Karpas-422 (cell line): ENCODE results near the gene ZDHHC22. TPM values are rescaled to one million over a fixed set of nuclear protein-coding genes. Genes with fewer than 3 reads are reported as not detected.
A peak's percentile ranks its signal among the peaks of the same experiment; 100 is the strongest.
"Not testable (repeated sequence)": the region's sequence is repeated elsewhere in the genome, so short reads cannot be mapped to it uniquely, and the experiment has no call there.

ENCODE experiments used
- DNase-seq: peaks from one replicate; pipeline ENCODE4 v3.0.0-alpha.2; 2015
- H2AFZ ChIP-seq: fragments of 200-600 bp; sonication (generic); 2 replicates; pipeline ENCODE4 v1.6.1; 2014; ENCODE audit warnings: antibody characterized with exemption, low read length, mixed read lengths
- H3K27ac ChIP-seq: fragments of 200-600 bp; sonication (generic); 2 replicates; pipeline ENCODE4 v1.5.1; 2014; ENCODE audit warnings: mild to moderate bottlenecking, low read length, moderate library complexity
- H3K27me3 ChIP-seq: fragments of 200-600 bp; sonication (generic); 2 replicates; pipeline ENCODE4 v1.6.1; 2014; ENCODE audit warnings: low read length, mixed read lengths
- H3K36me3 ChIP-seq: fragments of 200-600 bp; sonication (generic); 2 replicates; pipeline ENCODE4 v1.6.1; 2014; ENCODE audit warnings: low read length, mixed read lengths; ENCODE audit not compliant: insufficient read depth
- H3K4me1 ChIP-seq: fragments of 200-600 bp; sonication (generic); 2 replicates; pipeline ENCODE4 v1.6.1; 2014; ENCODE audit warnings: mild to moderate bottlenecking, low read length, mixed read lengths
- H3K4me2 ChIP-seq: fragments of 200-600 bp; sonication (generic); 2 replicates; pipeline ENCODE4 v1.6.1; 2014; ENCODE audit warnings: low read length, low read depth, mild to moderate bottlenecking; ENCODE audit not compliant: poor library complexity, severe bottlenecking
- H3K4me3 ChIP-seq: fragments of 200-600 bp; sonication (generic); 2 replicates; pipeline ENCODE4 v1.5.1; 2014; ENCODE audit warnings: mild to moderate bottlenecking, antibody characterized with exemption, low read length, mixed read lengths
- H3K79me2 ChIP-seq: fragments of 200-600 bp; sonication (generic); 2 replicates; pipeline ENCODE4 v1.6.1; 2014; ENCODE audit warnings: mild to moderate bottlenecking, low read length, mixed read lengths
- H3K9ac ChIP-seq: fragments of 200-600 bp; sonication (generic); 2 replicates; pipeline ENCODE4 v1.6.0; 2014; ENCODE audit warnings: low read length
- H3K9me2 ChIP-seq: fragments of 200-600 bp; sonication (generic), shearing (Covaris generic); replicated peaks from 2 replicates; pipeline ENCODE4 v1.6.0; 2014; ENCODE audit warnings: mild to moderate bottlenecking, low read length, moderate library complexity; ENCODE audit not compliant: insufficient read depth
- H3K9me3 ChIP-seq: fragments of 300-700, 200-600 bp; sonication (generic); 2 replicates; pipeline ENCODE4 v1.6.1; 2014; ENCODE audit warnings: low read length, mixed read lengths
- H4K20me1 ChIP-seq: fragments of 200-600 bp; sonication (generic); 2 replicates; pipeline ENCODE4 v1.6.1; 2014; ENCODE audit warnings: mild to moderate bottlenecking, antibody characterized with exemption, low read length, low read depth; ENCODE audit not compliant: insufficient read depth
- total RNA-seq: library from RNA; depleted of rRNA; stranded (reverse); fragments of >200 nt; shearing (Covaris generic); gene quantifications from 2 replicates; pipeline ENCODE4 v1.2.3, GENCODE V29; 2014; ENCODE audit warnings: low replicate concordance

Gene ZDHHC22
- total RNA-seq, 1 experiment from 2014 or later, result not detected

DNA sequence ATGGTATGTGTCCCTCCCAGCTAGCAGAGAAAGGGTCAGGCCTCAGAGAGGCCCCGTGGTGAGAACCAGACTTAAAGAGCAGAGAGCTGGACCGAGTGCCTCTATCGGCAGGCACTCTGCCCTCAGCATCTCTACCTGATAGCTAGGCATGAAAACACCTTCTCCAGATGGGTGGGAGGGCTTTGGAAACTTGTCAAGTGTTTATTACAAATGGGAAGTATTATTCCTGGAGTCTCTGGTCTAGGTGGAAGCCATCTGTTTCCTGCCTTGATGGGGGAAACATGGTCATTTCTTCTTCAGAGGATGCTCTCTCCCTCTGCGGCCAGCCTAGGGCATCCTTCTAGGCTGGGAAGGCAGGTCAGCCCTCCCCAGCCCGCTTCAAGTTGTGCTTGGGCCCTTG lies 42.3 kb upstream of the ZDHHC22 start:
- DNase-seq, result no peak
- Histone ChIP-seq H3K9me3 (no peaks in the 10 kb centered on the region), H4K20me1 (peaks cover 14% of the 10 kb centered on the region; the same call in 1 of the 2 replicates), H3K27me3 (no peaks in the 10 kb centered on the region), H2AFZ (no peak overlapping the region; the same call in 1 of the 2 replicates), H3K36me3 (no peaks in the 10 kb centered on the region), H3K79me2 (no peaks in the 10 kb centered on the region), H3K27ac (no peak overlapping the region), H3K4me1 (peaks cover 38% of the 10 kb centered on the region), H3K9me2 (no peaks in the 10 kb centered on the region), H3K9ac (peak overlapping the region; percentile 48; the same call in 1 of the 2 replicates), H3K4me2 (peak overlapping the region; percentile 48), H3K4me3 (no peak overlapping the region; the same call in 1 of the 2 replicates)

DNA sequence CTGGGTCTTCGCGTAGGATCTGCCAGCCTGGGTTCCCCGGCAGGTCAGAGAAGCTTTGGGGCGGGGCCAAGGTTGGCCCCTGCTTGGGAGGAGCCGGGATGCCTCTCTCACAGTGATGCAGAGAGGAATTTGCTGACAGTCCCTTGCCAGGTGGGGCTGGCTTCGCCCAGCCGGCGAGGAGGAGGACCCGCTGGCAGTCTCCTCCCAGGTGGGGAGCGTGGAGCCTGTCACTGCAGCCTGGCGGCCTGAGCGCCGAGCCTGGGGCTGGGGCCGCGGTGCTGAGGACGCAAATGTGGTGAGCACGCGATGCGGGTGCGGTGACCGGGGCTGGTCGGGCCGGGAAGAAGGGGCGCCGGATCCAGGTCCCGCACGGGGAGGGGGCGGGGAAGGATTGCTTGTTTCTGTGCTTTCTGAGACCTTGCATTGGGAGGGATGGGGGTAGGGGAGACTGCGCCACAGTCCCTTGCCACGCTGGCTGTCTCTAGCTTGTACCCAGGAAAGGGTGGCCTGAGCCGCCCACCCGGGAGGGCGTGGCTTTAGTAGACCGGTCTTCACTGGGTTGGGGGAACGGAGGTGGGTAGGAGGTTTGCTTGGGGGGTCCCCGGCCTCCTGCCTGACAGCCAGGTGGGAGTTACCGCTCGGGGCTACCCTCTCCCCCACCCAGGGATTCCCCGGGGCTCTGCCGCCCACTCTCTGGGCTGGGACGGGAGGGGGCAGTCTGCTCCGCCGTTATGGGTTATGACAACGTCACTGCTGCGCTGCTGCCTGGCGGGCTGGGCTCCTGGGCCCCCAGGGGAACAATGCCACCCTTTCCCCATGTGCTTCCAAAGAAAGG lies 40.2 kb upstream of the ZDHHC22 start, which contains the start of gene TMEM63C:
TMEM63C (plus strand) TSS at position 196 of the 835 bp plus-strand sequence. CDS start 37,016 bp downstream, outside the sequence.
- Histone ChIP-seq H3K4me2 (peak within 1 kb of the TSS; percentile 85), H3K79me2 (no peaks in the 10 kb centered on the region), H3K27ac (no peak within 1 kb of the TSS), H3K9me2 (no peaks in the 10 kb centered on the region), H4K20me1 (peaks cover under 1% of the 10 kb centered on the region; the same call in 1 of the 2 replicates), H2AFZ (peak within 1 kb of the TSS; percentile 71), H3K9ac (peak within 1 kb of the TSS; percentile 73), H3K27me3 (no peaks in the 10 kb centered on the region), H3K4me3 (peak within 1 kb of the TSS; percentile 79), H3K9me3 (no peaks in the 10 kb centered on the region), H3K4me1 (peaks cover 38% of the 10 kb centered on the region), H3K36me3 (no peaks in the 10 kb centered on the region)
- peak; percentile 99 for DNase-seq

DNA sequence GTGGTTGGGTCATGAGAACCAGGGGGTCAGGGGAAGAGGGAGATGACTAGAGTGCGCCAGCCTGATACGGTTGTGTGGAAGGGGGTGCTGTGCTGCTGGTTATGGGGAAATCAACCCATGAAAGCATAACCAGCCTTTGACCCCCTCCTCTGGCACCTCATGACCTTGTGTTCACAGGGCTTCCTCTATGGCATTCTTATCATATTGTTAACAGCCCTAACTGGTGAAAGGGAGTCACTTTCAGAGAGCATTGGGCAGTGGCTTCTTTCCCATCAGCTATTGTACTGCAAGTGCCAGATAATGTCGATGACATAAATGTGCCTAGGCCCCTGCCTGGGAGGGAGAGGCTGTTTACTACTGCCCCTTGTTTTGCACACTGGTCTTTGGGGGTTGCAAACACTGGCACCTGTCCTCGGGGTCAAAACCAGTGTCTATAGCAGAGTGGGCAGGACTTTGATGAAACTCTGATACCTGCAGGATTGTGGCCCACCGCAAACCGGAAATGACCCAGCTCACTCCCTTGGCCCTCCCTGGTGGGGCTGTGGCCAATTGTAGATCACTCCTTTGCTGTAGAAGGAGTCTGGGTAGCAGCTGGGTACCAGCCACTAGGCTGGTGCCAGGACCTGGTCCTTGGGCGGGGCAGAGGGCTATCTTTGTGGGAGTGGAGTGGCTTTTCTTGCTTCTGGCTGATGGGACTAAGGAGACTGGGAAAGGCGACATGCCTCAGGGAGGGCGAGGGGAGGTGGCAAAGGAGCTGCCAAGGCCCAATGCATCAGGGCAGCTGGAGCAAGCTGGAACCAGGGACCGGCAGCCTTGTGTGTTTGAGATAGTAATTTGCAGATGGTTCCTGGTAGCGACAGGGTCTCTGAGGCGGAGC lies 39.4 kb upstream of the ZDHHC22 start:
- DNase-seq, result no peak
- H3K79me2 ChIP-seq, result no peaks in the 10 kb centered on the region
- H3K4me2 ChIP-seq, result peak overlapping the region; percentile 85
- no peaks in the 10 kb centered on the region for H3K9me2 ChIP-seq
- H3K9me3 ChIP-seq, result no peaks in the 10 kb centered on the region
- H3K9ac ChIP-seq, result 0 out of 2 replicates have a peak overlapping the region, but pooled peaks have one; percentile 0
- peak overlapping the region; percentile 33; the same call in 1 of the 2 replicates for H2AFZ ChIP-seq
- H3K4me1 ChIP-seq, result peaks cover 38% of the 10 kb centered on the region
- no peaks in the 10 kb centered on the region for H3K27me3 ChIP-seq
- peak overlapping the region; percentile 79; the same call in 1 of the 2 replicates for H3K4me3 ChIP-seq
- H3K27ac ChIP-seq, result no peak overlapping the region
- no peaks in the 10 kb centered on the region for H4K20me1 ChIP-seq
- no peaks in the 10 kb centered on the region for H3K36me3 ChIP-seq

DNA sequence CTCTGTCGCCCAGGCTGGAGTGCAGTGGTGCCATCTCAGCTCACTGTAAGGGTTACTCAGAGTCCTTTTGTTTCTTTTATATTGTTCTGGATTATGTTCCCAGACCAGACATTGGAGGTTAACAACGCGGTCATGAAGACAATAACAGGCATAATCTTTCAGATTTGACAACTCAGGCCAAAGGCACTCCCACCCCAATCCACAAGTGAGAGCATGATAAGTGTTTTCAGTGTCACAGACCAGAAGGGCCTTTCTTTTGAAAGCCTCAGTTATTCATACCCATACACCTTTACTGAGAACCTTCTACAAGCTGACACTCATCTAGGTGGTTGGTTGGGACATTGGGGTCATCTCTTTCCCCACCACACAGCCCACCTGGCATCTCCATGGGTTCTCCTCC lies 37.1 kb upstream of the ZDHHC22 start:
- no peaks in the 10 kb centered on the region for H3K36me3 ChIP-seq
- H3K27me3 ChIP-seq, result no peaks in the 10 kb centered on the region
- peaks cover 21% of the 10 kb centered on the region for H3K4me1 ChIP-seq
- H3K9me2 ChIP-seq, result no peaks in the 10 kb centered on the region
- no peak for DNase-seq
- H3K4me2 ChIP-seq, result no peak overlapping the region
- H2AFZ ChIP-seq, result no peak overlapping the region
- no peaks in the 10 kb centered on the region for H4K20me1 ChIP-seq
- no peak overlapping the region for H3K4me3 ChIP-seq
- H3K9me3 ChIP-seq, result no peaks in the 10 kb centered on the region
- H3K27ac ChIP-seq, result no peak overlapping the region
- H3K9ac ChIP-seq, result no peak overlapping the region
- H3K79me2 ChIP-seq, result no peaks in the 10 kb centered on the region

DNA sequence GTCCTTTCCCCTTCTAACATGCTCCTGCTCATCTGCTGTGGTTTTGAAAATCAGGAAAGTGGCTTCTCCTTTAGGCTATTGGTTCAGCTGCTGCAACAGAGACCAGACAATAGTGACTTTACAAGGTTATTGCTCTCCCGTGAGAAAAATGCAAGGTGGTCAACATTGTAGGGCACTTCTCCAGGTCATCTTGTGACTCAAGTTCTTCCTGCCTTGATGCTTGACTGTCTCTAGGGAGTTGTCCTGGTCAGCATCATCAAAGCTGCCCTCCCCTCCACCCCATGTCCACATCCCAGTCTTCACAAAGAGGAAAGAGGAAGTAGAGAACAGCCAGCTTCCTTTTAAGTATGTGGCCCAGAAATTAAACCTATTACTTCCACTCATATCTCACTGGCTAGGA lies 36.1 kb upstream of the ZDHHC22 start:
- Histone ChIP-seq H3K4me2 (no peak overlapping the region), H3K36me3 (no peaks in the 10 kb centered on the region), H2AFZ (no peak overlapping the region), H3K9ac (no peak overlapping the region), H3K27me3 (no peaks in the 10 kb centered on the region), H3K27ac (no peak overlapping the region), H4K20me1 (no peaks in the 10 kb centered on the region), H3K9me2 (no peaks in the 10 kb centered on the region), H3K9me3 (no peaks in the 10 kb centered on the region), H3K79me2 (no peaks in the 10 kb centered on the region), H3K4me3 (no peak overlapping the region), H3K4me1 (peaks cover 12% of the 10 kb centered on the region)
- DNase-seq, result peak; percentile 52

DNA sequence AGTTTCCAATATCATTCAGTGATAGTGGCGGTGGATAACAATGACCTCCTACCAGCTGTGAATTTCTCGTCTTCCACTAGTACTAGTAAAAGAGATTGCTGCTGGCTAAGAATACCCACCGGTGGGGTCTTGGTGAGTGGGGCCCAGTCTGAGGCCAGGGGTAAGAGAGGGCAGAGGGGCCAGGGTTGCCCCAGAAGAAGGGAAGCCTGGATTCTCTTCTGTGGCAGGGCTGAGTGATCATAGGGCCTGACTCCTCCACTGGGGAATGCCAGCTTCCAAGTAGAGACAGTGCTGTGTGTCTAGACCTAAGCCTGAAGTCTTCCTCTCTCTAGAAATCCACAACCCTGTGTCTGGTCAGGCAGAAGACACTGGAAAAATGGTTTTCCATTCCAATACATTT lies 34.3 kb upstream of the ZDHHC22 start:
- H3K4me1 ChIP-seq, result peaks cover 1% of the 10 kb centered on the region
- H3K36me3 ChIP-seq, result no peaks in the 10 kb centered on the region
- H3K27me3 ChIP-seq, result no peaks in the 10 kb centered on the region
- no peaks in the 10 kb centered on the region for H3K79me2 ChIP-seq
- no peak overlapping the region for H3K9ac ChIP-seq
- H3K9me3 ChIP-seq, result no peaks in the 10 kb centered on the region
- H3K27ac ChIP-seq, result no peak overlapping the region
- DNase-seq, result no peak
- H3K4me3 ChIP-seq, result no peak overlapping the region
- no peaks in the 10 kb centered on the region for H4K20me1 ChIP-seq
- H3K9me2 ChIP-seq, result no peaks in the 10 kb centered on the region
- H3K4me2 ChIP-seq, result no peak overlapping the region
- H2AFZ ChIP-seq, result no peak overlapping the region

DNA sequence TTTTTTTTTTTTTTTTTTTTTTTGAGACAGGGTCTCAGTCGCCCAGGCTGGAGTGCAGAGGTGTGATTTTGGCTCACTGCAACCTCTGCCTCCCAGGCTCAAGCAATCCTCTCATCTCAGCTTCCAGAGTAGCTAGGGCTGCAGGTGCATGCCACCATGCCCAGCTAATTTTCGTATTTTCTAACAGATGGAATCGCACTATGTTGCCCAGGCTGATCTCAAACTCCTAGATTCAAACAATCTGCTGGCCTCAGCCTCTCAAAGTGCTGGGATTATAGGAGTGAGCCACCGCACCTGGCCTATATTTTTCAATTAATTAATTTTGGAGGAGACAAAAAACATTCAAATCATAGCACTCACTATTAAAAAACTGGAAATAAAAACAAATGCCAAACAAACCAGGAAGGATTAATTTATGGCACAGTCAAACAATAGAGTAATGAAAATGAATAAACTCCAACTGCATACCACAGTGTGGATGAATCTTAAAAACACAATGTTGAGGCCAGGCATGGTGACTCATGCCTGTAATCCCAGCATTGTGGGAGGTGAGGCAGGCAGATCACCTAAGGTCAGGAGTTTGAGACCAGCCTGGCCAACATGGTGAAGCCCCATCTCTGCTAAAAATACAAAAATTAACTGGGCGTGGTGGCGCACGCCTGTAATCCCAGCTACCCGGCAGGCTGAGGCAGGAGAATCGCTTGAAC lies 32.5 kb upstream of the ZDHHC22 start:
- not testable (repeated sequence) for H3K79me2 ChIP-seq, H3K9ac ChIP-seq, H2AFZ ChIP-seq, DNase-seq, H3K36me3 ChIP-seq, H3K4me2 ChIP-seq, H4K20me1 ChIP-seq, H3K9me3 ChIP-seq, H3K4me3 ChIP-seq, H3K27me3 ChIP-seq, H3K4me1 ChIP-seq, H3K9me2 ChIP-seq, H3K27ac ChIP-seq
